Uterus (tissue), 4 donors: Measurements from ENCODE around the gene EMILIN1. TPM values are rescaled to one million over a fixed set of nuclear protein-coding genes. Genes with fewer than 3 reads are reported as not detected.

ENCODE experiments used
- DNase-seq, 2 donors: peaks; one replicate each; pipeline ENCODE4 v3.0.0-alpha.2; 2019 to 2020
- H3K27ac ChIP-seq, 2 donors: fragments of 200-600 bp; sonication (generic); 1 replicate in 1 of 2; 2 replicates in 1 of 2; pipeline ENCODE4 v1.5.1; 2016 to 2018
- H3K27me3 ChIP-seq, 2 donors: fragments of 200-600 bp; sonication (generic); one replicate each; pipeline ENCODE4 v1.5.1; 2018 to 2019; ENCODE audit warnings: control low read depth in 1 of 2
- H3K36me3 ChIP-seq, 2 donors: fragments of 200-600 bp; sonication (generic); one replicate each; pipeline ENCODE4 v1.5.1; 2019; ENCODE audit warnings: control low read depth in 1 of 2
- H3K4me1 ChIP-seq, 2 donors: fragments of 200-600 bp; sonication (generic); one replicate each; pipeline ENCODE4 v1.5.1; 2018 to 2019; ENCODE audit warnings: control low read depth in 1 of 2
- H3K4me3 ChIP-seq, 2 donors: fragments of 200-600 bp; sonication (generic); 1 replicate in 1 of 2; 2 replicates in 1 of 2; pipeline ENCODE4 v1.5.1; 2018 to 2019; ENCODE audit warnings: mild to moderate bottlenecking in 1 of 2
- H3K9me3 ChIP-seq, 2 donors: fragments of 200-600 bp; sonication (generic); one replicate each; pipeline ENCODE4 v1.5.1; 2019; ENCODE audit warnings: control low read depth in 1 of 2
- CTCF ChIP-seq, 4 experiments: fragments of 200-600 bp in 2 of 4; fragments of 450-650 bp in 2 of 4; sonication (generic) in 2 of 4; IDR thresholded peaks; one replicate each; pipeline ENCODE4 v1.5.1; 2016 to 2019; ENCODE audit warnings: antibody characterized with exemption in 4 of 4, mild to moderate bottlenecking in 2 of 4, moderate library complexity in 1 of 4
- POLR2A ChIP-seq, 2 donors: fragments of 450-650 bp; IDR thresholded peaks; one replicate each; pipeline ENCODE4 v1.6.1; 2016; ENCODE audit warnings: antibody characterized with exemption in 2 of 2, mild to moderate bottlenecking in 1 of 2, moderate library complexity in 1 of 2
- intact Hi-C: fragments of 100-400 bp; cut with DNase I; formaldehyde crosslinking; loops from one replicate; pipeline ENCODE4 v1.15.1; 2023; ENCODE audit warnings: low total_unique reads
- total RNA-seq, 4 donors: library from RNA; depleted of rRNA in 3 of 4; stranded (reverse); fragments of >200 nt in 3 of 4; gene quantifications; one replicate each; pipeline versions ENCODE4 v1.1.0 to v1.2.4, GENCODE V29; 2014 to 2023
- donor health status: DM: yes; HTN: yes; CAD: no.

EMILIN1 gene
- total RNA-seq, 4 donors from 2014 or later = 107 to 377 (median 224) TPM

GRCh38 chr2:27131429-27131828, 53.0 kb downstream of the EMILIN1 start:
- Histone ChIP-seq H3K4me1 (peaks cover 0 to 12% of the 10 kb centered on the region in 2 donors), H3K27me3 (no peaks in the 10 kb centered on the region), H3K9me3 (no peaks in the 10 kb centered on the region), H3K36me3 (no peaks in the 10 kb centered on the region), H3K4me3 (no peak overlapping the region), H3K27ac (no peak overlapping the region)
- TF ChIP-seq POLR2A (IDR thresholded peaks at IDR 0.05) = no peak
- TF ChIP-seq CTCF (IDR thresholded peaks at IDR 0.05) = no peak
- no peak for DNase-seq
- intact Hi-C loops = loop anchor here (10.0 kb wide), 1 partner anchor 63 kb away; no protein-coding TSS in a partner anchor

GRCh38 chr2:27133195-27133875, 54.9 kb downstream of the EMILIN1 start:
- Histone ChIP-seq H3K4me1 (peaks cover 0 to 12% of the 10 kb centered on the region in 2 donors), H3K36me3 (no peaks in the 10 kb centered on the region), H3K27me3 (no peaks in the 10 kb centered on the region), H3K4me3 (peak overlapping the region; percentile 83 to 99), H3K9me3 (no peaks in the 10 kb centered on the region), H3K27ac (peak overlapping the region; percentile 89 to 96)
- DNase-seq = no peak
- TF ChIP-seq CTCF (IDR thresholded peaks at IDR 0.05) (no peak), POLR2A (IDR thresholded peaks at IDR 0.05) (no peak)
- intact Hi-C loops = loop anchor here (10.0 kb wide), 1 partner anchor 61 kb away; no protein-coding TSS in a partner anchor

- H3K36me3 ChIP-seq = no peaks in the 10 kb centered on the region
- H3K4me3 ChIP-seq = peak within 1 kb of the TSS; percentile 83 to 99
- peaks cover 0 to 12% of the 10 kb centered on the region in 2 donors for H3K4me1 ChIP-seq
- H3K27me3 ChIP-seq = no peaks in the 10 kb centered on the region
- peak within 1 kb of the TSS; percentile 89 to 96 for H3K27ac ChIP-seq
- intact Hi-C loops = loop anchor here (10.0 kb wide), 1 partner anchor 61 kb away; no protein-coding TSS in a partner anchor
- no peaks in the 10 kb centered on the region for H3K9me3 ChIP-seq
- TF ChIP-seq POLR2A (IDR thresholded peaks at IDR 0.05) (peak; percentile 86 to 98), CTCF (IDR thresholded peaks at IDR 0.05) (peak; percentile 41 to 68 (median 42))
- DNase-seq = peak; percentile 95 to 98
Measured at GRCh38 chr2:27133905-27134780, 55.7 kb downstream of the EMILIN1 start, which contains the start of gene PREB. Gene PREB (minus strand): TSS chr2:27134636. CDS start chr2:27134421, 215 bp downstream.

- H3K4me3 ChIP-seq = peak overlapping the region in 1 of 2 donors; percentile 10
- H3K27ac ChIP-seq = peak overlapping the region; percentile 89 to 96
- peaks cover 0 to 12% of the 10 kb centered on the region in 2 donors for H3K4me1 ChIP-seq
- no peak for DNase-seq
- H3K36me3 ChIP-seq = no peaks in the 10 kb centered on the region
- H3K27me3 ChIP-seq = no peaks in the 10 kb centered on the region
- intact Hi-C loops = loop anchor here (10.0 kb wide), 1 partner anchor 60 kb away; no protein-coding TSS in a partner anchor
- TF ChIP-seq POLR2A (IDR thresholded peaks at IDR 0.05) (no peak), CTCF (IDR thresholded peaks at IDR 0.05) (no peak)
- H3K9me3 ChIP-seq = no peaks in the 10 kb centered on the region
Measured at GRCh38 chr2:27134781-27135477, 56.5 kb downstream of the EMILIN1 start.
